Aorta (tissue), 5 donors: Measurements from ENCODE around the gene GSK3B. TPM values are rescaled to one million over a fixed set of nuclear protein-coding genes. Genes with fewer than 3 reads are reported as not detected.
"Not testable (repeated sequence)": the region's sequence is repeated elsewhere in the genome, so short reads cannot be mapped to it uniquely, and the experiment has no call there.

Source experiments
- ATAC-seq: fragments of 200-7000 bp; cut with Tn5 transposase; one replicate; pipeline ENCODE4 v1.9.1; 2022; ENCODE audit warnings: moderate library complexity; ENCODE audit not compliant: low FRiP score
- DNase-seq, 2 donors: peaks; one replicate each; pipeline ENCODE4 v3.0.0-alpha.2; 2020
- H3K27ac ChIP-seq, 2 donors: one replicate each; pipeline ENCODE4 v1.5.1; 2013; ENCODE audit warnings: low read length in 2 of 2, mild to moderate bottlenecking in 2 of 2, moderate library complexity in 2 of 2, control low read depth in 1 of 2, inconsistent platforms in 1 of 2, low read depth in 1 of 2
- H3K27me3 ChIP-seq, 2 donors: one replicate each; pipeline ENCODE4 v1.6.1; 2013; ENCODE audit warnings: control low read depth in 1 of 2, low read length in 1 of 2, mild to moderate bottlenecking in 1 of 2, moderate library complexity in 1 of 2; ENCODE audit not compliant: insufficient read depth in 2 of 2, control insufficient read depth in 1 of 2
- H3K36me3 ChIP-seq, 2 donors: one replicate each; pipeline ENCODE4 v1.6.1; 2013; ENCODE audit warnings: control low read depth in 1 of 2, low read length in 1 of 2, mild to moderate bottlenecking in 1 of 2; ENCODE audit not compliant: insufficient read depth in 2 of 2, control insufficient read depth in 1 of 2
- H3K4me1 ChIP-seq, 2 donors: one replicate each; pipeline ENCODE4 v1.6.1; 2013; ENCODE audit warnings: low read length in 2 of 2, control low read depth in 1 of 2, mild to moderate bottlenecking in 1 of 2, moderate library complexity in 1 of 2; ENCODE audit not compliant: insufficient read depth in 2 of 2, control insufficient read depth in 1 of 2
- H3K4me3 ChIP-seq, 2 donors: one replicate each; pipeline ENCODE4 v1.5.1; 2013; ENCODE audit warnings: low read length in 2 of 2, control low read depth in 1 of 2, mild to moderate bottlenecking in 1 of 2
- H3K9me3 ChIP-seq: one replicate; pipeline ENCODE4 v1.6.1; 2013; ENCODE audit warnings: mild to moderate bottlenecking, low read length; ENCODE audit not compliant: control insufficient read depth
- WGBS, 2 donors: extraction: QIAGEN DNeasy Blood & Tissue Kit; methylation state at CpG; one replicate each; pipeline ENCODE4 v1.1.7; 2013; 5-methylcytosine and 5-hydroxymethylcytosine counted together
- intact Hi-C, 2 donors: fragments of 100-400 bp; cut with DNase I; formaldehyde crosslinking; loops; one replicate each; pipeline versions ENCODE4 v1.14.2 to v1.15.0; 2022
- polyA plus RNA-seq, 2 donors: library from polyadenylated mRNA; stranded (reverse); fragments of 200-250 nt; gene quantifications; one replicate each; pipeline ENCODE4 v1.2.3, GENCODE V29; 2013
- total RNA-seq, 2 donors: library from RNA; stranded (reverse); fragmentation: NEBNext Ultra II Directional; extraction: Animal tissue kit (Norgen Biotek cat#: 25700); gene quantifications; one replicate each; pipeline ENCODE4 v1.2.1, GENCODE V29; 2021
- donor health status: healthy with polysubstance abuse.
- donor health status: Bipolar disorder and iron deficiency.
- donor health status: DM: no; HTN: no; CAD: no.
- donor health status: DM: no; HTN: no; CAD: no.
- donor health status: DM: yes; HTN: yes; CAD: no.

GSK3B gene
- total and polyA plus RNA-seq, 4 donors = 4.5 to 37.8 (median 19.9) TPM

- H3K4me1 ChIP-seq, DNase-seq, H3K9me3 ChIP-seq, H3K4me3 ChIP-seq, H3K27me3 ChIP-seq, intact Hi-C loops, H3K36me3 ChIP-seq, ATAC-seq, H3K27ac ChIP-seq: not testable (repeated sequence)
- 91 to 92% methylated on average over 4 of the region's 4 CpGs for WGBS, 2 donors
Observed at GRCh38 chr3:119888681-119889080, 205.6 kb downstream of the GSK3B start.

- no peaks in the 10 kb centered on the region for H3K27me3 ChIP-seq
- H3K36me3 ChIP-seq = peaks cover 0 to 2% of the 10 kb centered on the region in 2 donors
- peaks cover 1% of the 10 kb centered on the region for H3K9me3 ChIP-seq
- DNase-seq (no peak), ATAC-seq (no peak)
- H3K27ac ChIP-seq = no peak overlapping the region
- intact Hi-C loops = no loop called here
- no peaks in the 10 kb centered on the region for H3K4me1 ChIP-seq
- H3K4me3 ChIP-seq = no peak overlapping the region
- WGBS, 2 donors = 96 to 97% methylated on average over 3 of the region's 3 CpGs
Observed at GRCh38 chr3:119885746-119886530, 208.3 kb downstream of the GSK3B start.

GRCh38 chr3:119884161-119884557 lies 210.1 kb downstream of the GSK3B start:
- Histone ChIP-seq H3K27ac (no peak overlapping the region), H3K4me1 (no peaks in the 10 kb centered on the region), H3K9me3 (peaks cover 1% of the 10 kb centered on the region), H3K4me3 (no peak overlapping the region), H3K27me3 (no peaks in the 10 kb centered on the region), H3K36me3 (peaks cover 0 to 2% of the 10 kb centered on the region in 2 donors)
- intact Hi-C loops = no loop called here
- DNase-seq (no peak), ATAC-seq (no peak)
- 86 to 93% methylated on average over 4 of the region's 4 CpGs for WGBS, 2 donors

GRCh38 chr3:119883461-119884160 lies 210.6 kb downstream of the GSK3B start:
- H3K4me3 ChIP-seq = no peak overlapping the region
- no peak overlapping the region for H3K27ac ChIP-seq
- WGBS, 2 donors = 94 to 100% methylated on average over 1 of the region's 1 CpG
- H3K9me3 ChIP-seq = no peaks in the 10 kb centered on the region
- H3K4me1 ChIP-seq = no peaks in the 10 kb centered on the region
- no peaks in the 10 kb centered on the region for H3K27me3 ChIP-seq
- no peak for ATAC-seq
- no peak for DNase-seq
- intact Hi-C loops = no loop called here
- peaks cover 0 to 2% of the 10 kb centered on the region in 2 donors for H3K36me3 ChIP-seq

- no peak overlapping the region for H3K4me3 ChIP-seq
- intact Hi-C loops = no loop called here
- no peak overlapping the region for H3K27ac ChIP-seq
- no peaks in the 10 kb centered on the region for H3K27me3 ChIP-seq
- peaks cover 0 to 2% of the 10 kb centered on the region in 2 donors for H3K36me3 ChIP-seq
- DNase-seq = no peak
- H3K4me1 ChIP-seq = no peaks in the 10 kb centered on the region
- 98 to 100% methylated on average over 1 of the region's 1 CpG for WGBS, 2 donors
- ATAC-seq = no peak
- H3K9me3 ChIP-seq = no peaks in the 10 kb centered on the region
Observed at GRCh38 chr3:119880966-119881365, 213.3 kb downstream of the GSK3B start.

- H3K9me3 ChIP-seq = no peaks in the 10 kb centered on the region
- H3K27me3 ChIP-seq = no peaks in the 10 kb centered on the region
- DNase-seq = no peak
- H3K4me3 ChIP-seq = no peak overlapping the region
- ATAC-seq = no peak
- no peak overlapping the region for H3K27ac ChIP-seq
- H3K36me3 ChIP-seq = no peaks in the 10 kb centered on the region
- 79 to 84% methylated on average over 2 of the region's 2 CpGs for WGBS, 2 donors
- intact Hi-C loops = no loop called here
- H3K4me1 ChIP-seq = no peaks in the 10 kb centered on the region
Observed at GRCh38 chr3:119873646-119874045, 220.6 kb downstream of the GSK3B start.

GRCh38 chr3:119872773-119873172 lies 221.5 kb downstream of the GSK3B start:
- no peaks in the 10 kb centered on the region for H3K27me3 ChIP-seq
- 96 to 98% methylated on average over 2 of the region's 2 CpGs for WGBS, 2 donors
- H3K4me3 ChIP-seq = no peak overlapping the region
- DNase-seq (no peak), ATAC-seq (no peak)
- no peak overlapping the region for H3K27ac ChIP-seq
- H3K36me3 ChIP-seq = no peaks in the 10 kb centered on the region
- H3K4me1 ChIP-seq = no peaks in the 10 kb centered on the region
- H3K9me3 ChIP-seq = no peaks in the 10 kb centered on the region
- intact Hi-C loops = no loop called here

GRCh38 chr3:119871571-119871970 lies 222.7 kb downstream of the GSK3B start:
- no peak for ATAC-seq
- H3K27me3 ChIP-seq = no peaks in the 10 kb centered on the region
- H3K9me3 ChIP-seq = no peaks in the 10 kb centered on the region
- H3K36me3 ChIP-seq = no peaks in the 10 kb centered on the region
- intact Hi-C loops = no loop called here
- no peak overlapping the region for H3K27ac ChIP-seq
- no peak for DNase-seq
- no peak overlapping the region for H3K4me3 ChIP-seq
- no peaks in the 10 kb centered on the region for H3K4me1 ChIP-seq
- WGBS, 2 donors = 90 to 96% methylated on average over 1 of the region's 1 CpG

GRCh38 chr3:119870512-119870911 lies 223.7 kb downstream of the GSK3B start:
- no peak for DNase-seq
- no peak for ATAC-seq
- no peak overlapping the region for H3K27ac ChIP-seq
- no peak overlapping the region for H3K4me3 ChIP-seq
- H3K36me3 ChIP-seq = no peaks in the 10 kb centered on the region
- H3K27me3 ChIP-seq = no peaks in the 10 kb centered on the region
- intact Hi-C loops = no loop called here
- H3K9me3 ChIP-seq = no peaks in the 10 kb centered on the region
- no peaks in the 10 kb centered on the region for H3K4me1 ChIP-seq
